Gastroesophageal sphincter (tissue), 4 donors: ENCODE data around the gene COA8. TPM values are rescaled to one million over a fixed set of nuclear protein-coding genes. Genes with fewer than 3 reads are reported as not detected.

Experiments used
- ATAC-seq: fragments of 150-250 bp; one replicate; pipeline ENCODE4 v1.9.1; 2016; ENCODE audit warnings: mild to moderate bottlenecking, moderate library complexity
- H3K27ac ChIP-seq, 4 donors: fragments of 200-600 bp; sonication (generic) in 3 of 4; 1 replicate in 3 of 4; 2 replicates in 1 of 4; pipeline ENCODE4 v1.5.1; 2016 to 2019
- H3K27me3 ChIP-seq: fragments of 200-600 bp; sonication (generic); one replicate; pipeline ENCODE4 v1.5.1; 2019
- H3K36me3 ChIP-seq, 2 donors: fragments of 200-600 bp; sonication (generic); one replicate each; pipeline ENCODE4 v1.5.1; 2019; ENCODE audit warnings: control low read depth in 1 of 2
- H3K4me1 ChIP-seq, 3 donors: fragments of 200-600 bp; sonication (generic); 1 replicate in 2 of 3; 2 replicates in 1 of 3; pipeline ENCODE4 v1.5.1; 2016 to 2019; ENCODE audit warnings: control low read depth in 2 of 3
- H3K4me3 ChIP-seq, 2 donors: fragments of 200-600 bp; sonication (generic); one replicate each; pipeline ENCODE4 v1.5.1; 2019; ENCODE audit warnings: mild to moderate bottlenecking in 1 of 2, moderate library complexity in 1 of 2
- H3K9me3 ChIP-seq, 3 donors: fragments of 200-600 bp; sonication (generic); one replicate each; pipeline ENCODE4 v1.5.1; 2017 to 2019; ENCODE audit warnings: control low read depth in 2 of 3
- EP300 ChIP-seq: sonication (generic); formaldehyde crosslinking; IDR thresholded peaks from one replicate; pipeline ENCODE4 v1.6.1; 2017; ENCODE audit warnings: antibody characterized with exemption, mild to moderate bottlenecking
- POLR2A ChIP-seq, 2 donors: fragments of 450-650 bp; IDR thresholded peaks; one replicate each; pipeline ENCODE4 v1.6.1; 2017; ENCODE audit warnings: antibody characterized with exemption in 2 of 2, mild to moderate bottlenecking in 2 of 2, moderate library complexity in 1 of 2
- POLR2AphosphoS5 ChIP-seq: sonication (generic); formaldehyde crosslinking; IDR thresholded peaks from one replicate; pipeline ENCODE4 v1.6.1; 2017; ENCODE audit warnings: antibody characterized with exemption
- WGBS, 2 donors: methylation state at CpG; one replicate each; pipeline ENCODE4 v1.1.5; 2018; ENCODE audit warnings: low coverage in 1 of 2; 5-methylcytosine and 5-hydroxymethylcytosine counted together
- total RNA-seq, 4 donors: library from RNA; depleted of rRNA; stranded (reverse); fragments of >200 nt; gene quantifications; one replicate each; pipeline ENCODE4 v1.1.0, GENCODE V29; 2016
- TF ChIP-seq, protein P1 (sequence below), 4 experiments: fragments of 200-600 bp in 2 of 4; fragments of 450-650 bp in 2 of 4; sonication (generic) in 1 of 4; IDR thresholded peaks; one replicate each; pipeline ENCODE4 v1.5.1; 2017 to 2019; ENCODE audit warnings: antibody characterized with exemption in 4 of 4, mild to moderate bottlenecking in 2 of 4, moderate library complexity in 2 of 4

Gene COA8
- total RNA-seq, 4 donors from 2014 or later = 25.8 to 41.4 (median 28.4) TPM

DNA sequence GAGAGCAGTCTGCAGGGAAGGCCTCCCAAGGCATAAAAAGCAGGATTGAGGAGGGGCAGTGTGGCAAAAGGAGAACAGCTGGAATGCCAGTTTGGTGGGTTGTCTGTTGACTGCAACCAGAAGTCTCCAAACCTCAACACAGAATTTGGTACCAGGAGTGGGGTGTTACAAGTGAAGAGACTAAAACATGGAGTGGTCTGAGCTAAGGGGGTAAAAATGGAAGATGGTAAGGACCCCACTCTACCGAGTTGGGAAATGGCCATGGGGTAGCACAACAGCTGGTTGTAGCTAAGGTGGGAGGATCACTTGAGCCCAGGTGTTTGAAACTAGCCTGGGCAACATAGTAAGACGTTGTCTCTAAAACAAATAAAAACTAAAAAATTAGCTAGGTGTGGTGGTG is 48.5 kb downstream of the COA8 start:
- Histone ChIP-seq H3K36me3 (no peaks in the 10 kb centered on the region), H3K27me3 (peaks cover 5% of the 10 kb centered on the region), H3K9me3 (peaks cover 0 to 17% (median 0%) of the 10 kb centered on the region in 3 donors), H3K4me1 (peaks cover 0 to 23% (median 15%) of the 10 kb centered on the region in 3 donors), H3K27ac (no peak overlapping the region), H3K4me3 (no peak overlapping the region)
- ATAC-seq = no peak
- WGBS, 2 donors = 86 to 94% methylated on average over 2 of the region's 2 CpGs
- TF ChIP-seq POLR2A (IDR thresholded peaks at IDR 0.05) (no peak), EP300 (no peak), POLR2AphosphoS5 (no peak)
- TF ChIP-seq, protein P1, sequence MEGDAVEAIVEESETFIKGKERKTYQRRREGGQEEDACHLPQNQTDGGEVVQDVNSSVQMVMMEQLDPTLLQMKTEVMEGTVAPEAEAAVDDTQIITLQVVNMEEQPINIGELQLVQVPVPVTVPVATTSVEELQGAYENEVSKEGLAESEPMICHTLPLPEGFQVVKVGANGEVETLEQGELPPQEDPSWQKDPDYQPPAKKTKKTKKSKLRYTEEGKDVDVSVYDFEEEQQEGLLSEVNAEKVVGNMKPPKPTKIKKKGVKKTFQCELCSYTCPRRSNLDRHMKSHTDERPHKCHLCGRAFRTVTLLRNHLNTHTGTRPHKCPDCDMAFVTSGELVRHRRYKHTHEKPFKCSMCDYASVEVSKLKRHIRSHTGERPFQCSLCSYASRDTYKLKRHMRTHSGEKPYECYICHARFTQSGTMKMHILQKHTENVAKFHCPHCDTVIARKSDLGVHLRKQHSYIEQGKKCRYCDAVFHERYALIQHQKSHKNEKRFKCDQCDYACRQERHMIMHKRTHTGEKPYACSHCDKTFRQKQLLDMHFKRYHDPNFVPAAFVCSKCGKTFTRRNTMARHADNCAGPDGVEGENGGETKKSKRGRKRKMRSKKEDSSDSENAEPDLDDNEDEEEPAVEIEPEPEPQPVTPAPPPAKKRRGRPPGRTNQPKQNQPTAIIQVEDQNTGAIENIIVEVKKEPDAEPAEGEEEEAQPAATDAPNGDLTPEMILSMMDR (IDR thresholded peaks at IDR 0.05) = no peak

- TF ChIP-seq EP300 = no peak
- H3K36me3 ChIP-seq = no peaks in the 10 kb centered on the region
- H3K27me3 ChIP-seq = peaks cover 5% of the 10 kb centered on the region
- H3K9me3 ChIP-seq = peaks cover 0 to 17% (median 0%) of the 10 kb centered on the region in 3 donors
- no peak for ATAC-seq
- H3K4me1 ChIP-seq = peaks cover 0 to 2% (median 0%) of the 10 kb centered on the region in 3 donors
- H3K4me3 ChIP-seq = no peak overlapping the region
- H3K27ac ChIP-seq = no peak overlapping the region
- 90 to 93% methylated on average over 4 of the region's 4 CpGs for WGBS, 2 donors
These were observed 50.8 kb downstream of the COA8 start for GRCh38 chr14:103613517-103613916.

GRCh38 chr14:103616635-103617300 is 54.0 kb downstream of the COA8 start:
- no peaks in the 10 kb centered on the region for H3K4me1 ChIP-seq
- no peak for ATAC-seq
- no peaks in the 10 kb centered on the region for H3K36me3 ChIP-seq
- peaks cover 0 to 2% (median 0%) of the 10 kb centered on the region in 3 donors for H3K9me3 ChIP-seq
- TF ChIP-seq POLR2AphosphoS5 (no peak), POLR2A (IDR thresholded peaks at IDR 0.05) (no peak), EP300 (no peak)
- TF ChIP-seq, protein P1 (IDR thresholded peaks at IDR 0.05) = no peak
- no peak overlapping the region for H3K27ac ChIP-seq
- H3K27me3 ChIP-seq = no peaks in the 10 kb centered on the region
- H3K4me3 ChIP-seq = no peak overlapping the region
- 75 to 90% methylated on average over 4 to 7 of the region's 17 CpGs for WGBS, 2 donors

DNA sequence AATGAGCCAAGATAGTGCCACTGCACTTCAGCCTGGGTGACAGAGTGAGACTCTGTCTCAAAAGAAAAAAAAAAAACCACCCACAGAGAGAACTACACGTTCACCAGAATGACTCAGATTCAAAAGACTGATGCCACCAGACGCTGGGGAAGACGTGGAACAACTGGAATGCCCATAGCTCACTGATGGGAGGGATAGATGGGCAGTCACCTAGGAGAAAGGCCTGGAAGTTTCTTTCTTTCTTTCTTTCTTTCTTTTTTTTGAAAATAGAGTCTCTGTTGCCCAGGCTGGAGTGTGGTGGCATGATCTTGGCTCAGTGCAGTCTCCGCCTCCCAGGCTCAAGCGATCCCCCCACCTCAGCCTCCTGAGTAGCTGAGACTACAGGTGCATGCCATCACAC is 56.3 kb downstream of the COA8 start:
- 59% methylated on average over 5 of the region's 5 CpGs; no CpG with 5 or more reads in 1 of the 2 donors for WGBS, 2 donors
- H3K27me3 ChIP-seq = no peaks in the 10 kb centered on the region
- TF ChIP-seq EP300 (no peak), POLR2A (IDR thresholded peaks at IDR 0.05) (no peak)
- no peak overlapping the region for H3K27ac ChIP-seq
- H3K9me3 ChIP-seq = no peaks in the 10 kb centered on the region
- H3K36me3 ChIP-seq = no peaks in the 10 kb centered on the region
- no peak for ATAC-seq
- H3K4me1 ChIP-seq = peaks cover 0 to 5% (median 5%) of the 10 kb centered on the region in 3 donors
- no peak overlapping the region for H3K4me3 ChIP-seq

DNA sequence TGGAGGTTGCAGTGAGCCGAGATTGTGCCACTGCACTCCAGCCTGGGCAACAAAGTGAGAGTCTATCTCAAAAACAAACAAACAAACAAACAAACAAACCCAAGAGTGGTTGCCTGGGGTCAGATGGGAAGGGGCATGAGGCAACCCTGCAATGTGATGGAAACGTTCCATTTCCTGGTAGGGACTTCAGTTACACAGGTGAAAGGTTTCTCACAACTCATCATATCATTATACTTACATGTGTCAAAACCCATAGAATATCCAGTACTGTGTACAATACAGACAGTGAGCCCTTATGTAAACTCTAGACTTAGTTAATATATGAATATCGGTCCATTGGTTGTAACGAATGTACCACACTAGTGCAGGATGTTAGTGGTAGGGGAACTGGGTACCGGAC is 59.1 kb downstream of the COA8 start:
- Histone ChIP-seq H3K27ac (no peak overlapping the region), H3K36me3 (no peaks in the 10 kb centered on the region), H3K4me3 (no peak overlapping the region), H3K27me3 (no peaks in the 10 kb centered on the region), H3K4me1 (peaks cover 0 to 22% (median 12%) of the 10 kb centered on the region in 3 donors), H3K9me3 (no peaks in the 10 kb centered on the region)
- no peak for ATAC-seq
- 50 to 86% methylated on average over 1 to 4 of the region's 5 CpGs for WGBS, 2 donors
- TF ChIP-seq POLR2A (IDR thresholded peaks at IDR 0.05) = no peak
- TF ChIP-seq POLR2AphosphoS5 = no peak
- no peak for TF ChIP-seq EP300
- TF ChIP-seq, protein P1 (IDR thresholded peaks at IDR 0.05) = no peak

DNA sequence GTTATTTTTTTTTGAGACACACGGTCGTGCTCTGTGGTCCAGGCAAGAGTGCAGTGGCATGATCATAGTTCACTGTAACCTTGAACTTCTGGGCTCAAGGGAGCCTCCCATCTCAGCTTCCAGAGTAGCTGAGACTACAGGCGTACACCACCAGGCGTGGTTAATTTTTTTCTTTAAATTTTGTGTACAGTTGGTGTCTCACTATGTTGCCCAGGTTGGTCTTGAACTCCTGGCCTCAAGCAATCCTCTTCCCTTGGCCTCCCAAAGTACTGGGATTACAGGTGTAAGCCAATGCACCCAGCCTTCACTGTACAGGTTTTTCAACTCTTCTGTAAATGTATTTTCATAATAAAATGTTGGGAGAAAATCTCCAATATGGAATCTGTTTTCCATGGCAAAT is 60.5 kb downstream of the COA8 start:
- Histone ChIP-seq H3K4me3 (no peak overlapping the region), H3K27me3 (no peaks in the 10 kb centered on the region), H3K27ac (no peak overlapping the region), H3K4me1 (peaks cover 0 to 34% (median 20%) of the 10 kb centered on the region in 3 donors), H3K36me3 (no peaks in the 10 kb centered on the region), H3K9me3 (no peaks in the 10 kb centered on the region)
- ATAC-seq = no peak
- 94% methylated on average over 2 of the region's 4 CpGs; no CpG with 5 or more reads in 1 of the 2 donors for WGBS, 2 donors
- no peak for TF ChIP-seq EP300
- TF ChIP-seq POLR2AphosphoS5 = no peak
